Femur (tissue), 1 donor: ENCODE measurements around the gene SPCS3.
A peak's percentile ranks its signal among the peaks of the same experiment; 100 is the strongest.
"Not testable (repeated sequence)": the region's sequence is repeated elsewhere in the genome, so short reads cannot be mapped to it uniquely, and the experiment has no call there.

Experiments used
- DNase-seq: peaks from one replicate; pipeline ENCODE4 v3.0.0-alpha.2; 2017

Gene SPCS3

DNA sequence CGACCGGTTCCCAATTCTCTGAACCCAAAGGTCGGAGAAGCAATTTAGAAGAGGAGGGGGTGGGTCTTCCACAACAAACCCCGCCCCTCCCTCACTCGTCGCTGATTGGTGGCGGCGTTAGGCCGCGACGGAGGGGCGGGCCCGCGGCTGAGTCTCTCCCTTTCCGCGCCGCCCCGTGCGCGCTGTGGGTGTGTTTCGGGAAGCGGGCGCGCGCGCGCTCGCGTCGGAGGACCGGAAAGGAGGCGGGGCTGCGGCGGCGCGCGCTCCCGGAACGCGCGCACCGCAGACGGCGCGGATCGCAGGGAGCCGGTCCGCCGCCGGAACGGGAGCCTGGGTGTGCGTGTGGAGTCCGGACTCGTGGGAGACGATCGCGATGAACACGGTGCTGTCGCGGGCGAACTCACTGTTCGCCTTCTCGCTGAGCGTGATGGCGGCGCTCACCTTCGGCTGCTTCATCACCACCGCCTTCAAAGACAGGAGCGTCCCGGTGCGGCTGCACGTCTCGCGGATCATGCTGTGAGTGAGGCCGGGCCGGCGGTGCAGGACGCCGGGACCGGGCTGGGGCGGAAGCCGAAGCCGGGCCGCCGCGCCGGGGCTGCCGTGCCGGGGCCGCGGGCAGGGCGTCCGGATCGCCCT is at the start of gene SPCS3:
Gene SPCS3 (plus strand): TSS at position 263 of the 636 bp plus-strand sequence. CDS start 111 bp downstream, at position 374.
- peak; percentile 97 for DNase-seq

DNA sequence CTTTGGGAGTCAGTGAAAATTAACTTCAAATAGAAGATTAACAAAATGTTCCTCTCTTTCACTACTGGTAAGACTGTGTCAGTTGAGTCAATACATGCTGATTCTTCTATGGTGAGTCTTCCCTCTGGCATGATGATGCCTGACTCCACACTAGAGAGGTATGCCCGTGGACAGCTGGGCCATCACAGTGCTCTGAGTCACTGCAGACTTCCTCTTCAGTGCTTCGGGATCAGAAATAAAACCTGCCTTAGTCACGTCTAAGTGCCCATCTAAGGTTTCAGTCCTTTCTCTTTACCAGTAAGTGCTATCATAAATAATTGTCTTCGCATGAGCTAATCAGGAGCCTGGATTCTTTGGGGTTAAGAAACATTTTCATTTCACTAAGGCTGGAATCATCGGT is 49.1 kb upstream of the SPCS3 start:
- peak; percentile 31 for DNase-seq

DNA sequence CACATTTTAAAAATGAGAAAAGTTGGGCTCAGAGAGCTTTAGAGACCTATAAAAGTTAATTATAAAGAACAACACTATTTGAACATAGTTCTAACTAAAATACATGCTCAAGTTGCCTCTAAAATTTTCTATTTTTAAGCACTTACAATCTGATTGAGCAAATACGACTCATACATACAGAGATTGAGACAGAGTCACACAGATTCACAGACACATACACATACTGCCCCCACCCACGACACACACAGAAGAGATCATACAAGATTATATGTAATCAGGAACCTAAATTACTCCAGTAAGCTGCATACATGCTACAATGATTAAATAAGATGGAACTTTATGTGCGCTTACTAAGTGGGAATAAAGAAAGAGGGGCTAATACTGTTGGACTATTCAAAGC is 48.0 kb upstream of the SPCS3 start:
- no peak for DNase-seq

- no peak for DNase-seq
Measured at GRCh38 chr4:176272799-176273198, 47.0 kb upstream of the SPCS3 start.

GRCh38 chr4:176273736-176274135 is 46.0 kb upstream of the SPCS3 start:
- no peak for DNase-seq

GRCh38 chr4:176274441-176274840 is 45.3 kb upstream of the SPCS3 start:
- DNase-seq: no peak

- DNase-seq: no peak
Measured at GRCh38 chr4:176276710-176277109, 43.1 kb upstream of the SPCS3 start.

DNA sequence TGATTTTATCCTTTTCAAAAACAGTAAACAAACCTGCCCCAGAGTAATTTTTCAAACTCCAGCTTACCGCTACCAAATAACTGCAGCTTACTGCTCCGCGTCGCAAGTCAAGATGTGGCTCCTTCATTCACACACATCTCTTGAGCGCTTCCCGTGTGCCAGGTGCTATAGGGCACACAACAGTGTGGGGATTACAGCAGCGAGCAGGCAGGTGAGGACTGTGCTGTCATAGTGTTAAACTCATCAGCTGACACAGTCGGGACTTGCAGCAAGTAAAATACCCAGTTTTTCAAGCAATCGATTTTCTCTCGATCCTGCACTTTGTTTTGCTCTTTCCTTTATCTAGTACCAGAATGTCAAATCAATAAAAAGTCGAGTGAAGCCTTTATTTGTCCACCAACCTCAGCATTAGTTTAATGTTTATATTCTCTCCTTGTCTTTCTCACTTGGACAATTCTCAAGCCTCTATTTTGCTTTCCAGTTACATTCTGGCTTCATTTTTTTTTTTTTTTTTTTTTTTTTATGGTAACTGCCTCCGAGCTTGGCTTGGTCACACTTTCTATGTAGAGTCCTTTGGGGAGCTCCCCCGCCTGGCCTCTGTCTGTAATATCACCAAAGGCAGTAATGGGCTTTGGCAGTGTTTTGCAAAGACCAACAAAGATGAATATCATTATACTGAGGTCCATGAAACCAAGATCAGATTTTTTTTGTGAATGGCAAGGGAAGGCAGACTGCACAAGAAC is 42.4 kb upstream of the SPCS3 start:
- DNase-seq: peak; percentile 57

DNA sequence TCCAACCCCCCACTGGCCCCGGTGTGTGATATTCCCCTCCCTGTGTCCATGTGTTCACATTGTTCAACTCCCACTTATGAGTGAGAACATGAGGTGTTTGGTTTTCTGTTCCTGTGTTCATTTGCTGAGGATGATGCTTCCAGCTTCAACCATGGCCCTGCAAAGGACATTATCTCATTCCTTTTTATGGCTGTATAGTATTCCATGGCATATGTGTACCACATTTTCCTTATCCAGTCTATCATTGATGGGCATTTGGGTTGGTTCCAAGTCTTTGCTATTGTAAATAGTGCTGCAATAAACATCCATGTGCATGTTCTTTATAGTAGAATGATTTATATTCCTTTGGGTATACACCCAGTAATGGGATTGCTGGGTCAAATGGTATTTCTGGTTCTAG is 40.2 kb upstream of the SPCS3 start:
- DNase-seq: not testable (repeated sequence)

GRCh38 chr4:176286728-176287127 is 33.0 kb upstream of the SPCS3 start:
- no peak for DNase-seq

DNA sequence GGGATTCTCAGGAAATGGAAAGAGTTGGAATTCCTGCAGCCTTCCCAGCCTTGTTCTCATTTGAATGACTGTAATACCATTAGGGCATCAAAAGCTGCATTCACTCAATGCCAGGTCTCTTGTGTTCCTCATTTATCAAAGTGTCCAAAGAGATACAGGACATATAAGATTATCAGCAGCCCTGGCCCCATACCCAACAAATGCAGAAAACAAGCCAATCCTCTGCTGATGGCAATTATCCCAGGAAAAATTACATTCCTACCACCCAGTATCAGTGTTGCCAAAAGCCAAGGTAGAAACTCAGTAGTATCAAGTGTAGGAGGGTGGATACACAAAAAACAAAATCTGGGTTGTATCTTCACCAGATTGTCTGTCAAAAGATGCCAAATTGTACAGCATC is 32.2 kb upstream of the SPCS3 start:
- no peak for DNase-seq

DNA sequence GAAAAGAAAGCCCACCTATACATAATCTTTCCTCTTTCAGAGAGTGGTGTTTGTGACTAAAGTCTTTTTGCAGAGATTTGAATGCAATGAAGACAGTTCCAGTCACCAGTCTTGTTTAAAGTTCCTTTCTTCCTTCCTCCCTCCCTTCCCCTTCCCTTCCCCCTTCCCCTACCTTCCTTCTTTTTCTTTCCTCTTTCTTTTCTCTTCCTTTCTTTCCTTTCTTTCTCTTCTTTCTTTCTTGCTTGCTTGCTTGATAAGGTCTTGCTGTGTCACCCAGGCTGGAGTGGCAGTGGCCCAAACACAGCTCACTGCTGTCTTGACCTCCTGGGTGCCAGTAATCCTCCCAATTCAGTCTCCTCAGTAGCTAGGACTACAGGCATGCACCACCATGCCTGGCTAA is 31.7 kb upstream of the SPCS3 start:
- no peak for DNase-seq

DNA sequence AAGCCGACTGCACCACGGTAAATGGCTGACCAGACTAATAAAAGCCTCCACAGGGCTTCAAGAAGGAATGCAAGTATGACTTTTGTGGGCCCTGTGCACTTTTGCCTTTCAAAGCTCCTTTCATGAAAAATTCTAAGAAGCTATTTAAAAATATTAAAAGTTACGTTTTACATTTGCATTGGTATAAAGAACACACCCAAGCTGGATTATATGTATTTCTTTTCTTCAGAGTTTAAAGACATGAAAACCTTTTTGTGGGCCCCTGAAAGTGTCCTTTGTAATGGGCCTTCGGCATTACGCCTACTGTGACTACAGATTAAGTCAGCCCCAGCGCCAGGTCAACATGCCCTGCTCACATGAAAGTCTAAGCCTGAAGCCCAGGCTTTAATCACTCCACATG is 30.2 kb upstream of the SPCS3 start:
- DNase-seq: no peak

GRCh38 chr4:176290520-176290919 is 29.2 kb upstream of the SPCS3 start:
- DNase-seq: no peak

DNA sequence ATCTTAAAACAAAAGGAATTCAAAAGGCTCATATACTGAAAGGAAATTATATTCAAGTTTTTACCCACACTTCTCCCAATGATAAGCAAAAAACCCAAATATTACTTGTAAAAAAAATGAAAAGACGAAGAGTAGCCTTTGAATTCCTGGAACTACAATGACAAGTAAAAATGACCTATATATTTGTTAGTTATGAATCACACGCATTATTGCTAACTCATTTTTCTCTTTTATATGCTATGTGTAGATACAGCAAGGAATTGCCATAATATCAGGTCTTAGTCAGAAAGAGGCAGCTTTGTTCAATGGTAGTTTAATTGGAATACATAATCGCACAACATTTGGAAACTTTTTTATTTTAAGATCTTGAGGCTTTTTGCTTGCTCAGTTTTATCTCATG is 28.0 kb upstream of the SPCS3 start:
- DNase-seq: no peak

- DNase-seq: no peak
Measured at GRCh38 chr4:176292920-176293319, 26.8 kb upstream of the SPCS3 start.

DNA sequence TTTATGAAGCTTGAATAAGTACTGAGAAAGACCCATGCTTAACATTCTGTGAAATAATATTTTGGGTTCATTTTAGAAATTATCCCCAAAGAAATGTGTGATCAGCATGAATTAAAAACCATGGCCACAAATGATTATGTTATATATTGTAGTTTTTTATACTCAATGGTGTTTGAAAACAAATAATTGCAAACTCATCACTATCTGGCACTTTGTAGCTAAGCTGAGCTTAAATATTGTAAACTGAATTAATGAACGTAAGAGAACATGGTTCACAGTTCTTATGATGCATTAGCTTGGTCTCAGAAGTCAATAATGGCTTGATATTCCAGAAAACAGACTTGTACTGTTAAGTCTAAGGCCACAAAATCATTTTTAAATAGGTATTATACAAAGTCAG is 26.1 kb upstream of the SPCS3 start:
- no peak for DNase-seq

- DNase-seq: not testable (repeated sequence)
Measured at GRCh38 chr4:176295907-176296306, 23.9 kb upstream of the SPCS3 start.

DNA sequence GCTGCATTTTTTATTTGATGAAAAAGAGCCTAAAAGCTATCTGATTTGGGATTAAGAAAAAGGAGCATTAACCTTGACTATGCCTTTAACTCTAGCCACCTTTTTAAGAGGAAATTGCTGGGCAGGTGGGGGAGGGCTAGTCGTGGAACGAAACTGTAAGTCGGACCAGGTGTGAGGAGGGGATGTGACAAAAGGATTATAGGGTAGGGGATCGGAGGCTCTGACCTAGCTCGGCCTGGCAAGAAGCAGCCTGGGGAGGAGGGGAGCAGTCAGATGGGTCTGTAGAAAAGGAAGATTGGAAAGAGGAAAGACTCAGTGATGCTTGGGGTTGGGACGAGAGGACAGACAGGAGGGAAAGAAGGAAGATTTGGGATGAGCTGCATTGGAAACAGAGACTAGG is 21.1 kb upstream of the SPCS3 start:
- DNase-seq: no peak

DNA sequence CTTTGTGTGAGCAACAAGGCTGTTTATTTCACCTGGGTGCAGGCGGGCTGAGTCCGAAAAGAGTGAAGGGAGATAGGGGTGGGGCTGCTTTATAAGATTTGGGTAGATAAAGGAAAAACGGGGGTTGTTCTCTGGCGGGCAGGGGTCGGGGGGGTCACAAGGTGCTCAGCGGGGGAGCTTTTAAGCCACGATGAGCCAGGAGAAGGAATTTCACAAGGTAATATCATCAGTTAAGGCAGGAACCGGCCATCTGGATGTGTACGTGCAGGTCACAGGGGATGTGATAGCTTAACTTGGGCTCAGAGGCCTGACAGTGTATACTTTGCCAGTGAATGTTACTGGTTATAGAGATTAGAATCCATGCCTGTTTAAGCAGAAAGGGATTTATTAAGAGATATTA is 19.7 kb upstream of the SPCS3 start:
- no peak for DNase-seq

DNA sequence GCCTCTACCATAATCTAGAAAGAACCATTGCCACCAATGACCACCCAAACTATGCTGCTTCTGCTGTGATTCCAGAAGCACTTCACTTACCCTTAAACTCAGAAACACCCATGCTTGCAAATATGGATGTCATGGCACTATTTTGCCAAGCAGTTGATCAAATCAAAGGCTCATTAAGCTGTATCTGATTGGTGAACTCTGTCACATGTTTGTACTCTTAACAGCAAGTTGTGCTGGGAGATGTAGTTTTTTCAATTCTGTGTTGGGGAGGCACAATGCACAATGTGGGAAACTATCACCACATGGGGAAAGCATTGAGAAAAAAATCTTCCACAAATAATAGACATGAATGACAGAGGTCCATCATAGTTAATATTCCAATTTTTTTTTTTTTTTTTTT is 19.2 kb upstream of the SPCS3 start:
- DNase-seq: no peak

DNA sequence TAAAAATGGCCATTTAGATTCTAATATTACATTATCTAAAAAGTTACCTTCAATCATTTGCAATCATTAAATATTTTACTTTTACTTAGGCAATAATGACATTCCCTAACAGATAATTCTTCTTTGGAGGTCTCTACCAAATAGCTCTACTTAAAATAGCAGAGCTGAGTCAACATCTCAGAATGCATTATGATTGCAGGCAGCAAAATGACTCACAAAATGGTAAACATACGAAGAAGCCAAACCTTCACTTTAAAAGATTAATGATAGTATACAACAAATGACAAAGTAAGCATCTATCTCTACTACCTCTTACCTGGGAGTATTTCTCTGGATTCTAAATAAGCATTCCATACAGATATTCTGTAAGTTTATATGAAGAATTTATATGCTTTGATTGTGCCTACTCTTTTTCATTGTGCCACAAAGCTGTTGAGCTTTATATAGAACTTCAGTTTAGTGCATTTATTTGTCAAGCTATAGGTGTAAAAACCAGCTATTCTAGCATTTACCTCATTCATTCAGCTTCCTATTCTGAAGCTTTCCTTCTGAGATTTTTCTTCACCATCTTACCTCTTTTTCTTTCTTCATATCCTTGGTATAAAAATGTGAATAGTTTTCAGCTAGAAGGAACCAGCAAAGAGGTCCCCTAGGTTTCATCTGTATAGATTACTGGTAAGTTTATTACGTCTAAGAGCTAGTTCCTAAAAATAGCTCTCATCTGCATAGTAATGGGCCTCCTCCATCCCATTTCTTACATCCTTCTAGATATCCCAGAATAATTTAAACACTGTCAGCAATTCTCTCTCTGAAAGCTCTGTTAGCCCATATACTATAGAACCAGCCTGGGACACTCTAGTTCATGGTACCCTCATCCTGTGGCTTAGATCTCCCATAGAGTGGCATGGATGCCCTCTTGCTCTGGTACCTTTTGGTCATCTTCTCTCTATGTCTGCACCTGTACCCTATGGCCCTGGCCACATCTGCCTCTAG is 17.2 kb upstream of the SPCS3 start:
- DNase-seq: no peak

DNA sequence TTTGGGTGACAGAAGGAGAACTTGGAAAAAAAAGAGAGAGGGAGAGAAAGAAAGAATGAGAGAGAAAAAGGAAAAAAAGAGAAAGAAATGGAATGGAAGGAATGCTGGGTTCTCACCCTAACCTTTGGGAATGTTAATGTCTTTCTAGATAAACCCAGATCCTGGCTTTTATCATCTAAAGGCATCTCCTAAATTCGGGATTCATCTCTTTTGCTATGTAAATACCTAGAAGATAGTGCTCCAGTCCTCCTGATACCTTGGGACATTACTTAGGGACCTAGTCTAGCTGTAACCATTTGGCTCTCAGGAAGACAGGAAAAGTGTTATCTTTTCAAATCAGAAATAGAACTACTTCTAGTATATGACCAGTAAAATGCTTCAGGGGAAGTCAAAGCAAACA is 15.8 kb upstream of the SPCS3 start:
- no peak for DNase-seq
